GM12892 (cell line): ENCODE data around the gene DYRK1B.

Experiments
- DNase-seq: peaks from one replicate; pipeline ENCODE4 v3.0.0; 2011; ENCODE audit not compliant: insufficient read length
- FAIRE-seq: peaks from 2 replicates; lab custom pipeline; 2011; peaks lifted over from hg19 to GRCh38; lab: Jason Lieb, UNC
- POLR2A ChIP-seq: IDR thresholded peaks from 2 replicates; pipeline ENCODE4 v1.6.1; 2011; ENCODE audit warnings: low read depth, low read length, control low read depth
- POLR2AphosphoS5 ChIP-seq: IDR thresholded peaks from 2 replicates; pipeline ENCODE4 v1.6.1; 2011; ENCODE audit warnings: low read depth, low read length, control low read depth
- TAF1 ChIP-seq: IDR thresholded peaks from 2 replicates; pipeline ENCODE4 v1.6.1; 2011; ENCODE audit warnings: low read depth, mild to moderate bottlenecking, control low read depth, low read length, borderline replicate concordance

DYRK1B gene

GRCh38 chr19:39837978-39838377, 4.0 kb upstream of the DYRK1B start:
- DNase-seq (no peak), FAIRE-seq (no peak)
- no peak for TF ChIP-seq POLR2A
- TF ChIP-seq TAF1: no peak
- TF ChIP-seq POLR2AphosphoS5: no peak

- no peak for FAIRE-seq
- TF ChIP-seq POLR2A (no peak), TAF1 (no peak), POLR2AphosphoS5 (no peak)
- no peak for DNase-seq
These were observed 402 bp upstream of the DYRK1B start for GRCh38 chr19:39834287-39834841.

DNA sequence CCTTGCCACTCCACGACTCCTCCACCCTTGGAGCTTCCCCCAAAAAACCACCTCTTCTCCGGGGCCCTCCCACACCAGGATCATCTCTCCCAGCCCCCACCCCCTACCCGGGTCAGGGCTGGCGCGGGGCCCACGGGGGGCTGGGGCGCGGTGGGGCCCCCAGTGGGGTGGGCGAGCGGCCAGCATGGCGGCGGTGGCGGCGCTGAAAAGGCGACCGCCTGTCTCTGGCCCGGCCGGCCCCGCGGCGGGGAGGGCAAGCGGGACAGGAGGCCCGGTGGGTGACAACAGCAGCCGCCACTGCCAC, 850 bp downstream of the DYRK1B start:
- TF ChIP-seq POLR2A (no peak), POLR2AphosphoS5 (no peak)
- DNase-seq (no peak), FAIRE-seq (no peak)

DNA sequence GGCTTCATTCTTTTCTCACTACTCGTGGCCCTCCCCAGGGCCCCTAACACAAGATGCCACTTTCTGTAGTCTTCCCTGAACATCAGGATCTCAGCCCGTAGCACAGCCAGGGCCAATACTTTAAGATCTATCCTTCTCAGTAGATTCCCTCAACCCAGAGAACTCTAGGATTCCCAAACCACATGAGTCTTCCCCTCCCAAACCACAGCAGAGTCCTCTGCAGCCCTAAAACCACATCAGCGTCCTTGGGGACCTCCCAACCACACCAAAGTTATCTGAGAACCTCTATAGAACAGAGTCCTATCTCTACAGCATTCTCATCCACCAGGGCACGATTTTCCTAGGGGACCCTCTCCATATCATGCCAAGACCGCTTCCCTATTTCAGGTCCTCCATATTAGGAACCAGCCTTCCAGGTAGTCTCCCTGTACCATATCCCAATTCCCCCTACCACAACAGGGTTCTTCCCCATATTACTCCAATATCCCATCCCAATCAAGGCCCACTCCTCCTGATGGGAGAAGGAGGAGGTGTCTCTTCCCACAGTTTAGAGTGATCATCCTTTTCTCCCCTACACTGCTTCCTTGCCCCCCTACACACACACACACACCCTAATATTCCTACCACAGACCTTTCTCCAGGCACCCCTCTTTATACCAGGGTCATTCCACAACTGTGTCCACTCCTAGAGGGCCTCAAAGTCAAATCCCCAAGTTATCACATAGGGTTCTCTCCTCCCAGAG, 1.4 kb downstream of the DYRK1B start:
- TF ChIP-seq TAF1 (no peak), POLR2AphosphoS5 (no peak), POLR2A (no peak)
- FAIRE-seq (no peak), DNase-seq (no peak)

DNA sequence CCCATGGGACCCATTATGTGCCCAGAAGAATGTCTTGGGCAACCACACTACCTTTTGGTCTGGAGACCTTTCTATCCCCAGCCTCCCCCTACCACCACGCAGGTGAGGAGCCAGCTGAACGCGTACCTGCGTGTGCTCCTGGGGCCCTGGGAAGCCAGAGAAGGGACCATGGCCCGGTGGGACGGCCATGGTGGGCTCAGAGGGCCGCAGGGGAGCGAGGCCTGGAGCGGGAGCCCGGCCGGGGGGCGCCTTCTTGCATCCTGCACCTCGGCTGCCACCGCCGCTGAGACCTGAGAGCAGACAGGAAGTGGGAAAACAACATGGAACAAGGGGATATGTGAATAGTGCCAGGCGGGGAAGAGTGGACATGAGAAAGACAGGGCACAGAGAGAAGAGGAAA, 2.3 kb downstream of the DYRK1B start:
- FAIRE-seq: no peak

DNA sequence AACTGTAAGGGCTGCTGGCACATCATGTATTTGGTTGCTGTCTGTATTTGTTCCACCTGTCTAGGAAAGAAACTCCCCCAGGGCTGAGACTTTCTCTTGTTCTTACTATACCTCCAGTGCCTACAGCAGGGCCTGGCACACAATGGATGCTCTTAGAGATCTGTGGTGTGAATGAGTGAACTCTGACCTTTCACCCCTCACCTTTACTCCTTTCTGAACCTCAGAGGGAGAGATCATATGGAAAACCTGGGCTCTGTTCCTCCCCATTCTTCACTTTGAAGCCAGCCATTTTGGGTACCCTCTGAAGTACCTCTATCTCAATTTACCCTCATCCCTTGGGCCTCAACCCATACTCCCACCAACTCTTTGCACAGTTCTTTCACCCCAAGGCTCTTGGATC, 3.1 kb downstream of the DYRK1B start:
- no peak for DNase-seq
- TF ChIP-seq TAF1 (no peak), POLR2AphosphoS5 (no peak), POLR2A (no peak)
- no peak for FAIRE-seq

More for the DNA sequence above, 2.3 kb downstream of the DYRK1B start:
- no peak for DNase-seq
- no peak for TF ChIP-seq POLR2AphosphoS5
- TF ChIP-seq TAF1: no peak
- TF ChIP-seq POLR2A: no peak

GRCh38 chr19:39830406-39830805, 3.6 kb downstream of the DYRK1B start:
- no peak for DNase-seq
- FAIRE-seq: no peak
- TF ChIP-seq POLR2AphosphoS5: no peak
- no peak for TF ChIP-seq POLR2A
- TF ChIP-seq TAF1: no peak

GRCh38 chr19:39829702-39830275, 4.2 kb downstream of the DYRK1B start:
- DNase-seq: no peak
- no peak for FAIRE-seq
- TF ChIP-seq POLR2AphosphoS5: no peak
- TF ChIP-seq POLR2A: no peak
- TF ChIP-seq TAF1: no peak

GRCh38 chr19:39828654-39829032, 5.3 kb downstream of the DYRK1B start:
- FAIRE-seq (no peak), DNase-seq (no peak)
- TF ChIP-seq POLR2AphosphoS5 (no peak), TAF1 (no peak), POLR2A (no peak)

- TF ChIP-seq TAF1: no peak
- TF ChIP-seq POLR2AphosphoS5: no peak
- TF ChIP-seq POLR2A: no peak
- FAIRE-seq (no peak), DNase-seq (no peak)
These were observed 5.8 kb downstream of the DYRK1B start for GRCh38 chr19:39828015-39828653.

DNA sequence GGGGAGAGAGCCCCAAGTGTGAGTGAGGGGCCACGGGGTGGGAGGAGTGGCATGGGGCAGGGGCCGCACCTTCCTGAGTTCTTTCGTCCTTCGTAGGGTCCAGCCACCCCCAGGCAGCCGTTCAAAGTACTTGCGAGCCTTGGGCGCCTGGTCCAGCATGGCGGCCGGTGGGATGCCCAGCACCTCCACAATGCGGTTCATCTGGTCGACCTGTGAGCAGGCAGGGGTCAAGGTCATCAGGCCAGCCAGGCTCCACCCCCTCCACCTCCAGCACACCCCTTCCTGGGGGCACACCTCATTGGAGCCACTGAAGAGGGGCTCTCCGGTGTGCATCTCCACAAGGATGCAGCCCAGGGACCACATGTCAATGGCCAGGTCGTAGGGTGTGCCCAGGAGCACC, 6.7 kb downstream of the DYRK1B start:
- TF ChIP-seq POLR2AphosphoS5 (no peak), POLR2A (no peak), TAF1 (no peak)
- no peak for FAIRE-seq
- no peak for DNase-seq

DNA sequence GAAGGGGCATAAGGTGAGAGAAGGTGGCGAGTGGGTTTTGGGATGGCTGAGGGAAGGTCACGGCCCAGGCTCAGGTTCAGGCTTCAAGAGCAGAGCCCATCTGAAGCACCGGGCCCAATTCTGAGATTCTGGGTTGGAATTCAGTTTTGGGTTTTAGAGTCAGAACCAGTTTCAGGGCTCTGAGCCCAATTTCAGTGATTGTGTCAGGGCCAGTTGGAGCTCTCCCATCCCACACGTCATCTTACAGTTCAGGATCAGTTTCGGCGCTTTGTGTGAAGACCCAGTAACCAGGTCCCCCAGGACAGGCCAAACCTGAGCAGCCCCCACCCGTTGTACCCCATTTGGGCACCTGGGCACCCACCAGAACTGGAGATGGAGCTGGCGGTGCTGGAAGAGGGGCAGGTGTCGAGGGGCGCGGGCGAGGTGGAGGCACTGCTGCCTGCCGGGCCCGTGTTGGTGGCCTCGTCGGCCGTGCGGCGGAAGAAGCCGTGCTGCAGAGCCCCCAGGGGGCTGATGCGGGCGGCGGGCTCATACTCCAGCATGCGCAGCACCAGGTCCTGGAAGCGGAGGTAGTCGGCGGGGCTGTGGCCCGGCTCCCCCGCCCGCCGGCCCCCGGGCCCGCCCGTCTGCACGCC, 7.5 kb downstream of the DYRK1B start:
- DNase-seq: no peak
- TF ChIP-seq POLR2AphosphoS5 (no peak), TAF1 (no peak), POLR2A (no peak)
- FAIRE-seq: no peak
